Adrenal gland (tissue), 5 donors: ENCODE results near the gene TMA7.

Experiments
- CTCF ChIP-seq, 6 experiments: fragments of 450-650 bp in 4 of 6; fragments of 200-600 bp in 2 of 6; sonication (generic) in 1 of 6; IDR thresholded peaks; 1 replicate in 5 of 6; 2 replicates in 1 of 6; pipeline versions ENCODE4 v1.5.1 to v1.8.0; 2016 to 2021; ENCODE audit warnings: antibody characterized with exemption in 6 of 6, mild to moderate bottlenecking in 2 of 6, moderate library complexity in 1 of 6
- POLR2A ChIP-seq, 2 donors: fragments of 450-650 bp; IDR thresholded peaks; one replicate each; pipeline ENCODE4 v1.6.1; 2017; ENCODE audit warnings: antibody characterized with exemption in 2 of 2, mild to moderate bottlenecking in 2 of 2, moderate library complexity in 1 of 2
- donor health status: DM: no; HTN: no; CAD: no.

- TF ChIP-seq CTCF (IDR thresholded peaks at IDR 0.05) (no peak), POLR2A (IDR thresholded peaks at IDR 0.05) (no peak)
Measured at GRCh38 chr3:48402281-48402732, 37.8 kb upstream of the TMA7 start.
